Glutamatergic neuron (in vitro differentiated cells): ENCODE results near the gene RPL5. TPM values are rescaled to one million over a fixed set of nuclear protein-coding genes. Genes with fewer than 3 reads are reported as not detected.

Experiments
- DNase-seq: peaks from one replicate; pipeline ENCODE4 v3.0.0; 2022
- H3K27ac Mint-ChIP-seq: one replicate; pipeline ENCODE4 v1.8.0; 2020; ENCODE audit warnings: mild to moderate bottlenecking, mixed read lengths, inconsistent platforms; ENCODE audit not compliant: unreplicated experiment
- H3K27me3 Mint-ChIP-seq: one replicate; pipeline ENCODE4 v1.8.0; 2020; ENCODE audit warnings: mild to moderate bottlenecking, moderate library complexity, mixed read lengths, inconsistent platforms; ENCODE audit not compliant: unreplicated experiment
- H3K36me3 Mint-ChIP-seq: one replicate; pipeline ENCODE4 v1.8.0; 2020; ENCODE audit warnings: mild to moderate bottlenecking, mixed read lengths, inconsistent platforms; ENCODE audit not compliant: unreplicated experiment
- H3K4me1 Mint-ChIP-seq: one replicate; pipeline ENCODE4 v1.8.0; 2020; ENCODE audit warnings: mild to moderate bottlenecking, low read depth, mixed read lengths, inconsistent platforms; ENCODE audit not compliant: unreplicated experiment
- H3K4me3 Mint-ChIP-seq: one replicate; pipeline ENCODE4 v1.8.0; 2020; ENCODE audit warnings: mild to moderate bottlenecking, mixed read lengths, inconsistent platforms; ENCODE audit not compliant: unreplicated experiment
- H3K9me3 Mint-ChIP-seq: one replicate; pipeline ENCODE4 v1.8.0; 2020; ENCODE audit warnings: mild to moderate bottlenecking, moderate library complexity, mixed read lengths, inconsistent platforms; ENCODE audit not compliant: unreplicated experiment
- total RNA-seq: library from RNA; stranded (reverse); fragmentation: NEBNext Ultra II Directional; extraction: Animal tissue kit (Norgen Biotek cat#: 25700); gene quantifications from one replicate; pipeline ENCODE4 v1.2.1, GENCODE V29; 2021; ENCODE audit not compliant: unreplicated experiment
- TF ChIP-seq, protein P1 (sequence below): fragments of 200-600 bp; sonication (generic); IDR thresholded peaks from one replicate; pipeline ENCODE4 v1.5.0; 2021; ENCODE audit not compliant: partially characterized antibody, unreplicated experiment

RPL5 gene
- total RNA-seq, 1 donor from 2014 or later: 692 TPM

DNA sequence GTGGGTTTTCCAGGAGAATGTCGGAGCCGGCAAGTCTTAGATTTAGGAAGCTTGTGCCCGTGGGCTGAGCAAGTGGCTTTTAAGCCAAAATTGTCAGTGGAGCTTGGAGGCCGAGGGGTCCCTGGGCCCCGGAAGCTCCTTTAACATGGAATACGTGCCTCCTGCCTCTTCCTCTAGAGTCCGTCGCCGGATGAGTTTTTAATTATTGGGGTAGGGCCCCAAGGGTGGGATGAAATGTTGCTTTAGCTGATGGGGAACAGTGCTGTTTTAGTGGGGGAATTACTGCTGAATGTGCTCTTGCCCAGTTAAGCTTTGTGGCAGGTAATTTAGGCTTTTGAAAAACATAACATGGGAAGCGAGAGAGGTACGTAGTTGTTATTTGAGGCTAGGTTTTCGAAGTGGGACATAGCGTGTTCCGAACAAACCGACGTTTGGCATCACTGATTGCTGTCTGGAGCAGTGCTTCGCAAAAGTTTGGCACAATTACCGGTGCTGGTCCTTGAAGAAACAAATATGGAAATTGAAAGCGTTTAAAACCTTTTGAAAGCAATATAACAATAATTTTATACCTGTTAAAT, 786 bp downstream of the RPL5 start:
- peak overlapping the region; percentile 93 for H3K27ac Mint-ChIP-seq
- H3K9me3 Mint-ChIP-seq: peaks cover 6% of the 10 kb centered on the region
- TF ChIP-seq, protein P1, sequence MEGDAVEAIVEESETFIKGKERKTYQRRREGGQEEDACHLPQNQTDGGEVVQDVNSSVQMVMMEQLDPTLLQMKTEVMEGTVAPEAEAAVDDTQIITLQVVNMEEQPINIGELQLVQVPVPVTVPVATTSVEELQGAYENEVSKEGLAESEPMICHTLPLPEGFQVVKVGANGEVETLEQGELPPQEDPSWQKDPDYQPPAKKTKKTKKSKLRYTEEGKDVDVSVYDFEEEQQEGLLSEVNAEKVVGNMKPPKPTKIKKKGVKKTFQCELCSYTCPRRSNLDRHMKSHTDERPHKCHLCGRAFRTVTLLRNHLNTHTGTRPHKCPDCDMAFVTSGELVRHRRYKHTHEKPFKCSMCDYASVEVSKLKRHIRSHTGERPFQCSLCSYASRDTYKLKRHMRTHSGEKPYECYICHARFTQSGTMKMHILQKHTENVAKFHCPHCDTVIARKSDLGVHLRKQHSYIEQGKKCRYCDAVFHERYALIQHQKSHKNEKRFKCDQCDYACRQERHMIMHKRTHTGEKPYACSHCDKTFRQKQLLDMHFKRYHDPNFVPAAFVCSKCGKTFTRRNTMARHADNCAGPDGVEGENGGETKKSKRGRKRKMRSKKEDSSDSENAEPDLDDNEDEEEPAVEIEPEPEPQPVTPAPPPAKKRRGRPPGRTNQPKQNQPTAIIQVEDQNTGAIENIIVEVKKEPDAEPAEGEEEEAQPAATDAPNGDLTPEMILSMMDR: no peak
- H3K4me3 Mint-ChIP-seq: peak overlapping the region; percentile 97
- DNase-seq: no peak
- H3K4me1 Mint-ChIP-seq: peaks cover 12% of the 10 kb centered on the region
- H3K27me3 Mint-ChIP-seq: peaks cover 4% of the 10 kb centered on the region
- H3K36me3 Mint-ChIP-seq: no peaks in the 10 kb centered on the region

DNA sequence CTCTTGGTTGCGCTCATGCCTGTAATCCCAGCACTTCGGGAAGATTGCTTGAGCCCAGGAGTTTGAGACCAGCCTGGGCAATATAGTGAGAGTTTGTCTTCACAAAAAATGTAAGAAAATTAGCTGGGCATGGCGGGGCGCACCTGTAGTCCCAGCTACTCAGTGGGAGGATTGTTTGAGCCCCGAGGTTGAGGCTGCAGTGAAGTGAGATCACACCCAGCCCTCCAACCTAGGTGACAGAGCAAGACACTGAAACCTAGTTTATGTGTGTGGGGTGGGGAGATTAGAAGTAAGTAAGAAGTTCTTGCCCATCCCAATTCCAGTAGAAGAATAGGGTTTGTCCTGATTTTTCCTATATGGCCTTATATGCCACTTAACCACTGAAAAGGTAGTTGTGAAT, 2.0 kb downstream of the RPL5 start:
- no peaks in the 10 kb centered on the region for H3K36me3 Mint-ChIP-seq
- H3K4me3 Mint-ChIP-seq: peak overlapping the region; percentile 97
- DNase-seq: no peak
- H3K4me1 Mint-ChIP-seq: peaks cover 15% of the 10 kb centered on the region
- peak overlapping the region; percentile 9 for H3K27ac Mint-ChIP-seq
- H3K27me3 Mint-ChIP-seq: peaks cover 4% of the 10 kb centered on the region
- TF ChIP-seq, protein P1: no peak
- peaks cover 6% of the 10 kb centered on the region for H3K9me3 Mint-ChIP-seq

DNA sequence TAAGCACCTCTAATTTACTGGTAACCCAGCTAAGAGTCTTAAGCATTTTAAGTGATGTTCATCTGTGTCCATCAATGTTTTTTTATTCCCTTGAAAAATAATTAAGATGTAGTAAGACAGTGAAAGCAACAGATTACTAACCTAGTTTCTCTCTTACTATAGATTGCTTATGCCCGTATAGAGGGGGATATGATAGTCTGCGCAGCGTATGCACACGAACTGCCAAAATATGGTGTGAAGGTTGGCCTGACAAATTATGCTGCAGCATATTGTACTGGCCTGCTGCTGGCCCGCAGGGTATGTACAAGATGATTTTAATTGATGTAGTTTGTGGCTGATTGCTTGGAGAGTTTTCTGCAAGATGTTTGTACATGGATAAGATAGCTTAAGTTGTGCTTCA, 2.8 kb downstream of the RPL5 start:
- Mint-ChIP-seq H3K27ac (no peak overlapping the region), H3K4me3 (peak overlapping the region; percentile 97), H3K36me3 (no peaks in the 10 kb centered on the region), H3K9me3 (peaks cover 6% of the 10 kb centered on the region), H3K27me3 (peaks cover 4% of the 10 kb centered on the region), H3K4me1 (peaks cover 15% of the 10 kb centered on the region)
- TF ChIP-seq, protein P1: no peak
- DNase-seq: no peak

DNA sequence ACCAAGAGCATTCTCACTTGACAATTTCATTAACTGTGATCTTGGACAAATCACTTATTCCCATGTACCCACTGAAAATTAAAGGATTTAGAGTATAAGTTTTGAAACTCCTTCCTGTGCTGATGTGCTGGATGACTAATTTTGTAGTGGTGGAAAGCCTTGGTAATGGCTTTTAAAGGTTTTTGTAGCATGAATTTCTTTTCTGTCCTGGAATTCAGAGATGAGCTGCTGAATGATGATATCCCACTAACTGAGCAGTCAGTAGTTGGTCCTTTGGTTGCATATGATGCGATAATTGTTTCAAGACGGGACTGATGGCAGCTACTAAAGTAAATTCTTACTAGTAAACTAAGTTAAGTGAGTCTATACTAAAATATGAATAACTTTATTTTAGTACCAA, 5.2 kb downstream of the RPL5 start:
- Mint-ChIP-seq H3K4me1 (peaks cover 15% of the 10 kb centered on the region), H3K27ac (no peak overlapping the region), H3K27me3 (peaks cover 1% of the 10 kb centered on the region), H3K36me3 (no peaks in the 10 kb centered on the region), H3K4me3 (no peak overlapping the region), H3K9me3 (peaks cover 1% of the 10 kb centered on the region)
- TF ChIP-seq, protein P1: no peak
- DNase-seq: no peak

DNA sequence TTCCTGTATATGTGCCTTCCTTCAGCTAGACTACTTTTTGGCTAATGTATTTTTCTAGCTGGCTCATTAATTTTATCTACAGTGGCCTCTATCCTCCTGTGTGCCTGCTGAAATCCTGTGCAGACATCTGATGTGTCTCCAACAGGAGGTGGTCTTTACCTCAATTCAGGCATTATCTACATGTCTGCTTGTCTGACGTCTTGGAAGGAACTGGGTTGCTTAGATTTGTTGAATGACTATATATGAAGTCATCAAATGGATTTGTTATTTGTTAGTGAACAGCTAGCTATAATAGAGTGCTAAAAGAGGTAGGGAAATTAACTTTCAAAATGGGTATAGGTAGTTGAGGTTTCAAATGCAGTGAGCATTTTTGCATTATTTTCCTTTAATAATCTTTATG, 6.7 kb downstream of the RPL5 start:
- Mint-ChIP-seq H3K27ac (no peak overlapping the region), H3K9me3 (no peaks in the 10 kb centered on the region), H3K4me1 (peaks cover 15% of the 10 kb centered on the region), H3K27me3 (no peaks in the 10 kb centered on the region), H3K4me3 (no peak overlapping the region), H3K36me3 (no peaks in the 10 kb centered on the region)
- TF ChIP-seq, protein P1: no peak
- no peak for DNase-seq
